ENCODE results near the gene PPFIA2. TPM values are rescaled to one million over a fixed set of nuclear protein-coding genes. Genes with fewer than 3 reads are reported as not detected.
"Not testable (repeated sequence)": the region's sequence is repeated elsewhere in the genome, so short reads cannot be mapped to it uniquely, and the experiment has no call there.

The PPFIA2 gene
- polyA plus RNA-seq, 3 donors, result not detected

DNA sequence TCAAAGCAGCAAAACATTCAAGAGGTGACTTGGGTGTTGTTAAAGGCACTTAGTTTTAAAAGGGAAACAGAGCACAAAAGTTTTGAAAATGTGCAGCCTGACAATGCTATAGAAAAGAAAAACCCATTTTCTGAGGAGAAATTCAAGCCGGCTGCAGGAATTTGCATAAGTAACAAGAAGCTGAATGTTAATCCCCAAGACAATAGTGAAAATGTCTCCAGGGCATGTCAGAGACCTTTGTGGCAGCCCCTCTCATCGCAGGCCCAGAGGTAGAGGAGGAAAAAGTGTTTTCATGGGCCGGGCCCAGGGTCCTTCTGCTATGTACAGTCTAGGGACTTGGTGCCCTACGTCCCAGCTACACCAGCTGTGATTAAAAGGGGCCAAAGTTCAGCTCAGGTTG, 167.9 kb downstream of the PPFIA2 start:
- Histone ChIP-seq H3K4me2 (replicated peaks; ENCODE audit: extremely low read depth, low read length, poor library complexity, severe bottlenecking) (no peak overlapping the region), H3K9ac (ENCODE audit: insufficient read depth, low read length, poor library complexity, severe bottlenecking) (no peak overlapping the region), H3K27me3 (ENCODE audit: control insufficient read depth in 2 of 2, insufficient read depth in 2 of 2, low read length in 2 of 2) (no peaks in the 10 kb centered on the region), H2AFZ (ENCODE audit: insufficient read depth, low read depth, low read length, poor library complexity, severe bottlenecking) (no peak overlapping the region), H3K79me2 (ENCODE audit: insufficient read depth, low read length) (no peaks in the 10 kb centered on the region), H3K27ac (ENCODE audit: low read depth in 1 of 2, low read length in 2 of 2) (no peak overlapping the region), H4K20me1 (ENCODE audit: insufficient read depth, low read length) (no peaks in the 10 kb centered on the region), H3K9me3 (replicated peaks in 1 of 2; ENCODE audit: control insufficient read depth in 1 of 2, insufficient read depth in 1 of 2, low read length in 2 of 2) (peaks cover 0 to 11% of the 10 kb centered on the region in 2 donors), H3K36me3 (replicated peaks in 1 of 2; ENCODE audit: control insufficient read depth in 1 of 2, insufficient read depth in 2 of 2, low read length in 2 of 2) (no peaks in the 10 kb centered on the region), H3K4me1 (ENCODE audit: control insufficient read depth in 1 of 2, insufficient read depth in 2 of 2, low read length in 2 of 2) (no peaks in the 10 kb centered on the region), H3K4me3 (replicated peaks in 1 of 3; ENCODE audit: low read depth in 2 of 3, low read length in 3 of 3) (no peak overlapping the region)
- Mint-ChIP-seq H3K27ac (no peak overlapping the region), H3K36me3 (no peaks in the 10 kb centered on the region), H3K4me3 (no peak overlapping the region), H3K27me3 (ENCODE audit: low read depth in 3 of 3) (peaks cover 0 to 2% (median 0%) of the 10 kb centered on the region in 3 donors), H3K9me3 (peaks cover 7 to 13% (median 12%) of the 10 kb centered on the region in 7 donors), H3K4me1 (no peaks in the 10 kb centered on the region)
- DNase-seq, result no peak
- TF ChIP-seq, protein P1, sequence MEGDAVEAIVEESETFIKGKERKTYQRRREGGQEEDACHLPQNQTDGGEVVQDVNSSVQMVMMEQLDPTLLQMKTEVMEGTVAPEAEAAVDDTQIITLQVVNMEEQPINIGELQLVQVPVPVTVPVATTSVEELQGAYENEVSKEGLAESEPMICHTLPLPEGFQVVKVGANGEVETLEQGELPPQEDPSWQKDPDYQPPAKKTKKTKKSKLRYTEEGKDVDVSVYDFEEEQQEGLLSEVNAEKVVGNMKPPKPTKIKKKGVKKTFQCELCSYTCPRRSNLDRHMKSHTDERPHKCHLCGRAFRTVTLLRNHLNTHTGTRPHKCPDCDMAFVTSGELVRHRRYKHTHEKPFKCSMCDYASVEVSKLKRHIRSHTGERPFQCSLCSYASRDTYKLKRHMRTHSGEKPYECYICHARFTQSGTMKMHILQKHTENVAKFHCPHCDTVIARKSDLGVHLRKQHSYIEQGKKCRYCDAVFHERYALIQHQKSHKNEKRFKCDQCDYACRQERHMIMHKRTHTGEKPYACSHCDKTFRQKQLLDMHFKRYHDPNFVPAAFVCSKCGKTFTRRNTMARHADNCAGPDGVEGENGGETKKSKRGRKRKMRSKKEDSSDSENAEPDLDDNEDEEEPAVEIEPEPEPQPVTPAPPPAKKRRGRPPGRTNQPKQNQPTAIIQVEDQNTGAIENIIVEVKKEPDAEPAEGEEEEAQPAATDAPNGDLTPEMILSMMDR (IDR thresholded peaks at IDR 0.05), result no peak
- WGBS (ENCODE audit: insufficient coverage), result 92% methylated on average over 4 of the region's 4 CpGs
- intact Hi-C loops (cut with micrococcal nuclease), result no loop called here

- H3K4me1 ChIP-seq (ENCODE audit: control insufficient read depth in 1 of 2, insufficient read depth in 2 of 2, low read length in 2 of 2); H3K4me3 Mint-ChIP-seq; H3K4me3 ChIP-seq (replicated peaks in 1 of 3; ENCODE audit: low read depth in 2 of 3, low read length in 3 of 3); H3K27ac Mint-ChIP-seq; intact Hi-C loops (cut with micrococcal nuclease); H4K20me1 ChIP-seq (ENCODE audit: insufficient read depth, low read length); H3K79me2 ChIP-seq (ENCODE audit: insufficient read depth, low read length); DNase-seq; H3K27me3 Mint-ChIP-seq (ENCODE audit: low read depth in 3 of 3); H3K27ac ChIP-seq (ENCODE audit: low read depth in 1 of 2, low read length in 2 of 2); H3K4me1 Mint-ChIP-seq; H2AFZ ChIP-seq (ENCODE audit: insufficient read depth, low read depth, low read length, poor library complexity, severe bottlenecking); H3K9ac ChIP-seq (ENCODE audit: insufficient read depth, low read length, poor library complexity, severe bottlenecking); H3K27me3 ChIP-seq (ENCODE audit: control insufficient read depth in 2 of 2, insufficient read depth in 2 of 2, low read length in 2 of 2); H3K36me3 Mint-ChIP-seq; H3K4me2 ChIP-seq (replicated peaks; ENCODE audit: extremely low read depth, low read length, poor library complexity, severe bottlenecking); H3K36me3 ChIP-seq (replicated peaks in 1 of 2; ENCODE audit: control insufficient read depth in 1 of 2, insufficient read depth in 2 of 2, low read length in 2 of 2): not testable (repeated sequence)
- peaks cover 0 to 11% of the 10 kb centered on the region in 2 donors for H3K9me3 ChIP-seq (replicated peaks in 1 of 2; ENCODE audit: control insufficient read depth in 1 of 2, insufficient read depth in 1 of 2, low read length in 2 of 2)
- 50% methylated on average over 1 of the region's 2 CpGs for WGBS (ENCODE audit: insufficient coverage)
- peaks cover 7 to 13% (median 12%) of the 10 kb centered on the region in 7 donors for H3K9me3 Mint-ChIP-seq
Observed at GRCh38 chr12:81590703-81591102, 168.4 kb downstream of the PPFIA2 start.

All from CD14-positive monocyte (primary cell).